ENCODE results near the gene INSYN2B.

The INSYN2B gene

GRCh38 chr5:169913479-169913878, 66.8 kb downstream of the INSYN2B start:
- H3K9me3 ChIP-seq (ENCODE audit: low read length): no peaks in the 10 kb centered on the region
- H3K27me3 ChIP-seq (ENCODE audit: insufficient read depth, low read length): no peaks in the 10 kb centered on the region
- H3K4me2 ChIP-seq (ENCODE audit: low read length): no peak overlapping the region
- no peak for TF ChIP-seq EZH2 (IDR thresholded peaks at IDR 0.05; ENCODE audit: borderline replicate concordance, low read length)
- TF ChIP-seq, protein P1, sequence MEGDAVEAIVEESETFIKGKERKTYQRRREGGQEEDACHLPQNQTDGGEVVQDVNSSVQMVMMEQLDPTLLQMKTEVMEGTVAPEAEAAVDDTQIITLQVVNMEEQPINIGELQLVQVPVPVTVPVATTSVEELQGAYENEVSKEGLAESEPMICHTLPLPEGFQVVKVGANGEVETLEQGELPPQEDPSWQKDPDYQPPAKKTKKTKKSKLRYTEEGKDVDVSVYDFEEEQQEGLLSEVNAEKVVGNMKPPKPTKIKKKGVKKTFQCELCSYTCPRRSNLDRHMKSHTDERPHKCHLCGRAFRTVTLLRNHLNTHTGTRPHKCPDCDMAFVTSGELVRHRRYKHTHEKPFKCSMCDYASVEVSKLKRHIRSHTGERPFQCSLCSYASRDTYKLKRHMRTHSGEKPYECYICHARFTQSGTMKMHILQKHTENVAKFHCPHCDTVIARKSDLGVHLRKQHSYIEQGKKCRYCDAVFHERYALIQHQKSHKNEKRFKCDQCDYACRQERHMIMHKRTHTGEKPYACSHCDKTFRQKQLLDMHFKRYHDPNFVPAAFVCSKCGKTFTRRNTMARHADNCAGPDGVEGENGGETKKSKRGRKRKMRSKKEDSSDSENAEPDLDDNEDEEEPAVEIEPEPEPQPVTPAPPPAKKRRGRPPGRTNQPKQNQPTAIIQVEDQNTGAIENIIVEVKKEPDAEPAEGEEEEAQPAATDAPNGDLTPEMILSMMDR (IDR thresholded peaks at IDR 0.05; ENCODE audit: low read length): no peak
- no peaks in the 10 kb centered on the region for H3K9me2 ChIP-seq (ENCODE audit: low read depth, low read length)
- no peak overlapping the region for H2AFZ ChIP-seq (ENCODE audit: low read length)
- no peaks in the 10 kb centered on the region for H3F3A ChIP-seq (ENCODE audit: insufficient read depth, low read length)
- no peak overlapping the region for H3K9ac ChIP-seq (ENCODE audit: low read length)
- no peak overlapping the region for H3K4me3 ChIP-seq (ENCODE audit: low read depth, low read length, poor library complexity, severe bottlenecking)
- no peaks in the 10 kb centered on the region for H3K4me1 ChIP-seq (ENCODE audit: insufficient read depth, low read length, severe bottlenecking)
- no peaks in the 10 kb centered on the region for H3K79me2 ChIP-seq (ENCODE audit: insufficient read depth, low read length)
- 0 out of 2 replicates have a peak, but pooled peaks cover 3% of the 10 kb centered on the region for H3K36me3 ChIP-seq (ENCODE audit: insufficient read depth, low read length)
- no peak overlapping the region for H3K27ac ChIP-seq (ENCODE audit: low read depth, low read length, poor library complexity, severe bottlenecking)
- H4K20me1 ChIP-seq (ENCODE audit: insufficient read depth, low read length): no peaks in the 10 kb centered on the region

GRCh38 chr5:169911448-169912212, 68.7 kb downstream of the INSYN2B start:
- H3F3A ChIP-seq (ENCODE audit: insufficient read depth, low read length): no peaks in the 10 kb centered on the region
- no peak for TF ChIP-seq EZH2 (IDR thresholded peaks at IDR 0.05; ENCODE audit: borderline replicate concordance, low read length)
- TF ChIP-seq, protein P1 (IDR thresholded peaks at IDR 0.05; ENCODE audit: low read length): no peak
- H3K9me3 ChIP-seq (ENCODE audit: low read length): no peaks in the 10 kb centered on the region
- H3K27me3 ChIP-seq (ENCODE audit: insufficient read depth, low read length): no peaks in the 10 kb centered on the region
- no peak overlapping the region for H3K9ac ChIP-seq (ENCODE audit: low read length)
- no peaks in the 10 kb centered on the region for H3K79me2 ChIP-seq (ENCODE audit: insufficient read depth, low read length)
- H3K4me1 ChIP-seq (ENCODE audit: insufficient read depth, low read length, severe bottlenecking): no peaks in the 10 kb centered on the region
- no peak overlapping the region for H3K4me2 ChIP-seq (ENCODE audit: low read length)
- H4K20me1 ChIP-seq (ENCODE audit: insufficient read depth, low read length): no peaks in the 10 kb centered on the region
- H3K9me2 ChIP-seq (ENCODE audit: low read depth, low read length): no peaks in the 10 kb centered on the region
- 0 out of 2 replicates have a peak, but pooled peaks cover 3% of the 10 kb centered on the region for H3K36me3 ChIP-seq (ENCODE audit: insufficient read depth, low read length)
- H2AFZ ChIP-seq (ENCODE audit: low read length): no peak overlapping the region
- H3K4me3 ChIP-seq (ENCODE audit: low read depth, low read length, poor library complexity, severe bottlenecking): no peak overlapping the region
- H3K27ac ChIP-seq (ENCODE audit: low read depth, low read length, poor library complexity, severe bottlenecking): no peak overlapping the region

DNA sequence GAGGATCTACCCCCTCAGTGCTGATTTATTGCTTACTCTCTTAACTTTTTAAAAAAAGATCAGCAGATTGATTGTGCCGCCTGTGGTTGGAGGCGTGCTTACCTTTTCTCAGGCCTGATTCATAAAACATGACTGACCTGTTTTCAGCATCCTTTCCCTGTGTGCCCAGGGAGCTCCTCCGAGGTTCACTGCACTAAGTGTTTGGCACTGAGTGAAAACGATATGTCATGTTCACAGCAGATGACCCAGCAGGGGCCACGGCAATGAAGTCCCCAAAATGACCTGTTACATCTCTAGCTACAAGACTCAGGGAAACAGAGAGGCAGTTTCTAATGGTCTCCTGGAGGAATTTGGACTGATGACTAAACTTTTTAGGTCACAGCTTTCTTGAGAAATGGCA, 69.9 kb downstream of the INSYN2B start:
- TF ChIP-seq EZH2 (IDR thresholded peaks at IDR 0.05; ENCODE audit: borderline replicate concordance, low read length): no peak
- TF ChIP-seq, protein P1 (IDR thresholded peaks at IDR 0.05; ENCODE audit: low read length): no peak
- no peaks in the 10 kb centered on the region for H3K27me3 ChIP-seq (ENCODE audit: insufficient read depth, low read length)

More for the DNA sequence above, 69.9 kb downstream of the INSYN2B start:
- Histone ChIP-seq H3K79me2 (ENCODE audit: insufficient read depth, low read length) (no peaks in the 10 kb centered on the region), H3K9me2 (ENCODE audit: low read depth, low read length) (no peaks in the 10 kb centered on the region), H4K20me1 (ENCODE audit: insufficient read depth, low read length) (no peaks in the 10 kb centered on the region), H2AFZ (ENCODE audit: low read length) (no peak overlapping the region), H3K4me1 (ENCODE audit: insufficient read depth, low read length, severe bottlenecking) (no peaks in the 10 kb centered on the region), H3F3A (ENCODE audit: insufficient read depth, low read length) (no peaks in the 10 kb centered on the region), H3K9me3 (ENCODE audit: low read length) (no peaks in the 10 kb centered on the region), H3K36me3 (ENCODE audit: insufficient read depth, low read length) (0 out of 2 replicates have a peak, but pooled peaks cover 3% of the 10 kb centered on the region), H3K27ac (ENCODE audit: low read depth, low read length, poor library complexity, severe bottlenecking) (no peak overlapping the region), H3K4me2 (ENCODE audit: low read length) (no peak overlapping the region), H3K4me3 (ENCODE audit: low read depth, low read length, poor library complexity, severe bottlenecking) (no peak overlapping the region), H3K9ac (ENCODE audit: low read length) (no peak overlapping the region)

All from OCI-LY1 (cell line).